GM19099 (cell line): ENCODE measurements around the gene GBP7.

Source experiments
- POLR2A ChIP-seq: IDR thresholded peaks from 3 replicates; pipeline ENCODE4 v1.6.1; 2011; ENCODE audit warnings: low read depth; ENCODE audit not compliant: insufficient read length; ENCODE audit errors: extremely low read depth

GBP7 gene

GRCh38 chr1:89175601-89176256 is at the start of gene GBP7:
Gene GBP7 (minus strand): TSS chr1:89176003. CDS start chr1:89171935, 4,068 bp downstream.
- no peak for TF ChIP-seq POLR2A

GRCh38 chr1:89221341-89221740 is 45.5 kb upstream of the GBP7 start:
- no peak for TF ChIP-seq POLR2A

- TF ChIP-seq POLR2A = no peak
Observed at GRCh38 chr1:89213347-89213746, 37.5 kb upstream of the GBP7 start.

GRCh38 chr1:89211035-89211634 is 35.3 kb upstream of the GBP7 start:
- no peak for TF ChIP-seq POLR2A

- TF ChIP-seq POLR2A = no peak
Observed at GRCh38 chr1:89206373-89206772, 30.6 kb upstream of the GBP7 start.

GRCh38 chr1:89203166-89203565 is 27.4 kb upstream of the GBP7 start:
- no peak for TF ChIP-seq POLR2A

GRCh38 chr1:89201106-89201794 is 25.4 kb upstream of the GBP7 start:
- TF ChIP-seq POLR2A = no peak

GRCh38 chr1:89200663-89201062 is 24.9 kb upstream of the GBP7 start:
- TF ChIP-seq POLR2A = no peak

GRCh38 chr1:89199525-89200031 is 23.8 kb upstream of the GBP7 start:
- no peak for TF ChIP-seq POLR2A

GRCh38 chr1:89198491-89199072 is 22.8 kb upstream of the GBP7 start, which contains the start of gene GBP4:
Gene GBP4 (minus strand): TSS chr1:89198942. CDS start chr1:89198834, 108 bp downstream.
- peak; percentile 44 for TF ChIP-seq POLR2A

GRCh38 chr1:89198081-89198480 is 22.3 kb upstream of the GBP7 start:
- TF ChIP-seq POLR2A = no peak

- TF ChIP-seq POLR2A = no peak
Observed at GRCh38 chr1:89195476-89195875, 19.7 kb upstream of the GBP7 start.

- TF ChIP-seq POLR2A = no peak
Observed at GRCh38 chr1:89191314-89191713, 15.5 kb upstream of the GBP7 start.

GRCh38 chr1:89190017-89190416 is 14.2 kb upstream of the GBP7 start:
- no peak for TF ChIP-seq POLR2A

GRCh38 chr1:89179343-89179742 is 3.5 kb upstream of the GBP7 start:
- TF ChIP-seq POLR2A = no peak

- TF ChIP-seq POLR2A = no peak
Observed at GRCh38 chr1:89176971-89177370, 1.2 kb upstream of the GBP7 start.

- no peak for TF ChIP-seq POLR2A
Observed at GRCh38 chr1:89174491-89174890, 1.3 kb downstream of the GBP7 start.
